Measurements from ENCODE around the gene QRFPR.

The QRFPR gene

DNA sequence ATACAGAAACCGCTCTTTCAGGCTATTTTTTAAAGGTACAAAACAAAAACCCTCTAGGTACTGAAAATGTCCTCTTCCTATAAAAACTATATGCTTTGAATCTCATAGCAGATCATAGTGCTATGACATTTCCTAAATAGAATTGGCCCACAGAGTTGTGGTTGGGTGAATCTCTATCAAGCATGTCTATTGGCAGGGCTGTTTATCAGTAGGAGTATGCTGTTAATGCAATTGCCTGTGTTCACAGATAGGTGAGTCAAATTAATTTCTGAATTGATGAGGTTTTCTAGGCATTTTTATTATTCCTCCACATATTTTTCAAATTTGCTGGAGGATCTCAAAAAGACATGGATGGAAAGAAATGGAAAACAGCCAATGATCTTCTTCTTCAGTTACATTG is 73.9 kb downstream of the QRFPR start:
- TF ChIP-seq, protein P1, sequence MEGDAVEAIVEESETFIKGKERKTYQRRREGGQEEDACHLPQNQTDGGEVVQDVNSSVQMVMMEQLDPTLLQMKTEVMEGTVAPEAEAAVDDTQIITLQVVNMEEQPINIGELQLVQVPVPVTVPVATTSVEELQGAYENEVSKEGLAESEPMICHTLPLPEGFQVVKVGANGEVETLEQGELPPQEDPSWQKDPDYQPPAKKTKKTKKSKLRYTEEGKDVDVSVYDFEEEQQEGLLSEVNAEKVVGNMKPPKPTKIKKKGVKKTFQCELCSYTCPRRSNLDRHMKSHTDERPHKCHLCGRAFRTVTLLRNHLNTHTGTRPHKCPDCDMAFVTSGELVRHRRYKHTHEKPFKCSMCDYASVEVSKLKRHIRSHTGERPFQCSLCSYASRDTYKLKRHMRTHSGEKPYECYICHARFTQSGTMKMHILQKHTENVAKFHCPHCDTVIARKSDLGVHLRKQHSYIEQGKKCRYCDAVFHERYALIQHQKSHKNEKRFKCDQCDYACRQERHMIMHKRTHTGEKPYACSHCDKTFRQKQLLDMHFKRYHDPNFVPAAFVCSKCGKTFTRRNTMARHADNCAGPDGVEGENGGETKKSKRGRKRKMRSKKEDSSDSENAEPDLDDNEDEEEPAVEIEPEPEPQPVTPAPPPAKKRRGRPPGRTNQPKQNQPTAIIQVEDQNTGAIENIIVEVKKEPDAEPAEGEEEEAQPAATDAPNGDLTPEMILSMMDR (IDR thresholded peaks at IDR 0.05; ENCODE audit: insufficient read depth, low read depth, low read length, missing control alignments) = peak; percentile 5
- H3K4me3 ChIP-seq (ENCODE audit: low read length) = no peak overlapping the region
- DNase-seq (ENCODE audit: low read depth) = peak; percentile 5

DNA sequence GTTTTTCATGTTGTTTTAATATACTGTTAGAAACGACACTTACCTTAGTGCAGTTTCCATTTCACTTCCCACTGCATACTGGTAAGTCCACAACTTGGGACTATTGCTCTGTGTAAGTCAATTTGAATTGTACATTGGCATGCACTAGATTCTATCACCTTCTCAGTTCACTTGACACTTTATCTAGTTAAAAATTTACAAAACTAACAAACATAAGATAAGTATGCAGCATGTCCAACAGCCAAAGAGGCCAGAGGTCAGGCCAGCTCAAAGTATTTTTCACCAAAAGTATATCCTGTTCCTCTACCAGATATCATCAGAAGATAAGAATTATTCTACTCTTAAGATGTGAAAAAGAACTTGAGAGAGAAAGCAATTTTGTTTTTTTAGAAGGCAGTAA is 75.9 kb downstream of the QRFPR start:
- TF ChIP-seq, protein P1 (IDR thresholded peaks at IDR 0.05; ENCODE audit: insufficient read depth, low read depth, low read length, missing control alignments) = no peak
- H3K4me3 ChIP-seq (ENCODE audit: low read length) = no peak overlapping the region
- no peak for DNase-seq (ENCODE audit: low read depth)

DNA sequence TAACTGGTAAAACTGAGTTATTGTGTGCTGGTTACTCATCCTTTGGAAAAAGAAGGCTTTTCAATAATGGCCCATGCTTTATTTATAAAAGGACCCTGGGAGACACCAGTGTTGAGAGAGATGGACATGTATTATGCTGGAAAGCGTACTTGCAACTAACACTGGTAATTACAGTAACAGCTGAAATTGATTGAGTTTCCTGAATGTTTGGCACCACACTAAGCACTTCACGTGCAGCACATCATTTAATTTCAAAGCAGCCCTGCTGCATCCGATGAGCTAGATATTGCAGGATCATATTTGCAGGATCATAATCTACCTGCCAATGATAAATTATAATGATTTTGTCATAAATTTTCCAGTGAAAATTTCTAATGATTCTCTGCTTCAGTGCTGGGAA is 81.5 kb downstream of the QRFPR start:
- no peak for DNase-seq (ENCODE audit: low read depth)
- TF ChIP-seq, protein P1 (IDR thresholded peaks at IDR 0.05; ENCODE audit: insufficient read depth, low read depth, low read length, missing control alignments) = no peak
- no peak overlapping the region for H3K4me3 ChIP-seq (ENCODE audit: low read length)

DNA sequence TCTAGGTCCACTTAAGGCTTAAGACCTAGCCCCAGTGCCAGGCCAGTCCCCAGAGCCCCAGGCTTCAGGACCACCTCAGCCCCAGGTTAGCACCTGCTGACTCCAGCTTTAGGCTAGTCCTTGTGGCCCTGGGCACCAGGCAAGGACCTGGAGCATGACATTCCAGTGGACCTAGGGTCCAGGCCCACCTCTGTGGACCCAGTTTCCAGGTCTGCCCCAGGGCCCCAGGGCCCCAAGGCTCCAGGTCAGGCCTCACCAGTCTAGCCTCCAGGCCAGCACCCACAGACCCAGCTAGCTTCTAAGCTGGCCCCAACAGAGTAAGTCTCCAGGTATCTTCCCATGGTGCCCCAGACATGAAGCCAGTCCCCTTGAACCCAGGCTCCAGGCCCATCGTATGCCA is 97.5 kb downstream of the QRFPR start:
- DNase-seq (ENCODE audit: low read depth) = no peak
- no peak overlapping the region for H3K4me3 ChIP-seq (ENCODE audit: low read length)
- TF ChIP-seq, protein P1 (IDR thresholded peaks at IDR 0.05; ENCODE audit: insufficient read depth, low read depth, low read length, missing control alignments) = no peak

DNA sequence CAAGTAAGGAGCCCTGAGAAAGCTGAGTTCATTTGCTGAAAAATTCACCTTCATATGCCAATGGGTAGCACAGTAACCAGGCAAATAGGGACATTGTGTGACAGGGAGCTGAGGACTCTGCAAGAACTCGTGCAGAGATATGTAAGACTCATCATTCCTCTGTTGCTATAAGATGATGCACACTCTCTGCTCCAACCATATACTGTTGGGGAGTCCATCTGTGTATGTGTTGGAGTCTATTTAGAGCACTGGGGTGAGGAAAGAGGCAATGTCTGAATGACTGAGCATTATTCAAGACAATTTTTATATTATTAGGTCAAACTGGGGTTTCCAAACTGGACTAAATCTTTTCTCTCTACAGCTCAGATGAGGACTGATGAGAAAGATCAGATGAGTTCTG is 100.4 kb downstream of the QRFPR start:
- H3K4me3 ChIP-seq (ENCODE audit: low read length) = no peak overlapping the region
- TF ChIP-seq, protein P1 (IDR thresholded peaks at IDR 0.05; ENCODE audit: insufficient read depth, low read depth, low read length, missing control alignments) = no peak
- no peak for DNase-seq (ENCODE audit: low read depth)

DNA sequence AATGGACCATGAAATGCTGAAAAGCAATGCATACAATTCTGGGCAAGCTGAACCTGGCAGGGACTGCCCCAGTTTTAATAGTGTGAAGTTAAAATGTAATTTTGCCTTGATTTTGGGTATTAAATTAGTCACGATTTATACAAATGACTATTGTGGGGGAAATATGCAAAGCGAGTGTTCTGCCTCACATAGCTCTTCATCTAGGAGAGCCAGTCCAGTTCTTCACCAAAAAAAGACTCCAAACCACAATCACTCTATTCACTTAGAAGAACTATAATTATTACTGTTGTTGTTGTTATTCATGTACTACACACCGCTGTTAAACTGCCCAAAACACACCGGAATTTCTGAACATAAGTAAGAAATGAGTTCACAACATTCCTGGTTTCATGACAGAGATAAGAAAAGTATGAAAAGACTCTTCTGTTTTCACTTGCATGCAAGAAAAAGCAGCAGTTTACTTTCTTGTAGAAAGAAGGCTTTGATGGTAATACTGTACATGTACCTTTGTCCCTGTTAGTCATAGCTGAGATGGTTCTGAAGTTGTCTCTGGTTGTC is 101.9 kb downstream of the QRFPR start:
- TF ChIP-seq, protein P1 (IDR thresholded peaks at IDR 0.05; ENCODE audit: insufficient read depth, low read depth, low read length, missing control alignments) = no peak
- H3K4me3 ChIP-seq (ENCODE audit: low read length) = no peak overlapping the region
- no peak for DNase-seq (ENCODE audit: low read depth)

All from epithelial cell of esophagus (primary cell).